ENCODE data around the gene USPL1. TPM values are rescaled to one million over a fixed set of nuclear protein-coding genes. Genes with fewer than 3 reads are reported as not detected.
A peak's percentile ranks its signal among the peaks of the same experiment; 100 is the strongest.

USPL1 gene
- total RNA-seq, 2 donors from 2014 or later = 17.9 to 19.3 TPM

- no peak overlapping the region for H3K9ac ChIP-seq (ENCODE audit: extremely low read depth, low read length, poor library complexity, severe bottlenecking)
- DNase-seq = no peak
- no peak overlapping the region for H3K27ac Mint-ChIP-seq
- H3K36me3 Mint-ChIP-seq (ENCODE audit: low read depth) = no peaks in the 10 kb centered on the region
- H3K9me3 ChIP-seq (ENCODE audit: control insufficient read depth, low read length) = no peaks in the 10 kb centered on the region
- H3K27me3 ChIP-seq (ENCODE audit: control insufficient read depth, insufficient read depth, low read length, poor library complexity, severe bottlenecking) = no peaks in the 10 kb centered on the region
- no peak overlapping the region for H3K4me3 ChIP-seq (ENCODE audit: low read length)
- H3K9me3 Mint-ChIP-seq = no peaks in the 10 kb centered on the region
- H3K4me1 ChIP-seq (ENCODE audit: control insufficient read depth, insufficient read depth, low read length) = no peaks in the 10 kb centered on the region
- 83 to 91% methylated on average over 2 to 3 of the region's 3 CpGs for WGBS, 2 experiments (ENCODE audit: insufficient coverage in 1 of 2, insufficient read length in 1 of 2)
- H3K4me3 Mint-ChIP-seq = no peak overlapping the region
- no peak overlapping the region for H3K27ac ChIP-seq (ENCODE audit: low read depth, low read length)
- TF ChIP-seq CTCF (conservative IDR thresholded peaks at IDR 0.05) = no peak
- H3K36me3 ChIP-seq (ENCODE audit: control insufficient read depth, insufficient read depth, low read length) = no peaks in the 10 kb centered on the region
- H3K4me1 Mint-ChIP-seq = no peaks in the 10 kb centered on the region
- no peaks in the 10 kb centered on the region for H3K27me3 Mint-ChIP-seq (ENCODE audit: insufficient read depth)
Observed at GRCh38 chr13:30580852-30581502, 36.7 kb upstream of the USPL1 start.

- Histone ChIP-seq H3K9ac (ENCODE audit: extremely low read depth, low read length, poor library complexity, severe bottlenecking) (no peak overlapping the region), H3K4me3 (ENCODE audit: low read length) (no peak overlapping the region), H3K36me3 (ENCODE audit: control insufficient read depth, insufficient read depth, low read length) (no peaks in the 10 kb centered on the region), H3K4me1 (ENCODE audit: control insufficient read depth, insufficient read depth, low read length) (no peaks in the 10 kb centered on the region), H3K27me3 (ENCODE audit: control insufficient read depth, insufficient read depth, low read length, poor library complexity, severe bottlenecking) (no peaks in the 10 kb centered on the region), H3K9me3 (ENCODE audit: control insufficient read depth, low read length) (no peaks in the 10 kb centered on the region), H3K27ac (ENCODE audit: low read depth, low read length) (no peak overlapping the region)
- H3K27ac Mint-ChIP-seq = no peak overlapping the region
- no peaks in the 10 kb centered on the region for H3K27me3 Mint-ChIP-seq (ENCODE audit: insufficient read depth)
- peak; percentile 74 for TF ChIP-seq CTCF (conservative IDR thresholded peaks at IDR 0.05)
- DNase-seq = peak; percentile 54
- 19 to 23% methylated on average over 1 of the region's 1 CpG for WGBS, 2 experiments (ENCODE audit: insufficient coverage in 1 of 2, insufficient read length in 1 of 2)
- H3K9me3 Mint-ChIP-seq = no peaks in the 10 kb centered on the region
- H3K4me1 Mint-ChIP-seq = peaks cover 2% of the 10 kb centered on the region
- no peaks in the 10 kb centered on the region for H3K36me3 Mint-ChIP-seq (ENCODE audit: low read depth)
- no peak overlapping the region for H3K4me3 Mint-ChIP-seq
Observed at GRCh38 chr13:30581582-30581981, 36.1 kb upstream of the USPL1 start.

- Histone ChIP-seq H3K4me3 (ENCODE audit: low read length) (no peak overlapping the region), H3K4me1 (ENCODE audit: control insufficient read depth, insufficient read depth, low read length) (no peaks in the 10 kb centered on the region), H3K9me3 (ENCODE audit: control insufficient read depth, low read length) (no peaks in the 10 kb centered on the region), H3K36me3 (ENCODE audit: control insufficient read depth, insufficient read depth, low read length) (no peaks in the 10 kb centered on the region), H3K27ac (ENCODE audit: low read depth, low read length) (no peak overlapping the region), H3K9ac (ENCODE audit: extremely low read depth, low read length, poor library complexity, severe bottlenecking) (no peak overlapping the region), H3K27me3 (ENCODE audit: control insufficient read depth, insufficient read depth, low read length, poor library complexity, severe bottlenecking) (no peaks in the 10 kb centered on the region)
- no peak for TF ChIP-seq CTCF (conservative IDR thresholded peaks at IDR 0.05)
- no peak overlapping the region for H3K27ac Mint-ChIP-seq
- no peaks in the 10 kb centered on the region for H3K36me3 Mint-ChIP-seq (ENCODE audit: low read depth)
- no peak for DNase-seq
- H3K4me1 Mint-ChIP-seq = peaks cover 2% of the 10 kb centered on the region
- no peaks in the 10 kb centered on the region for H3K27me3 Mint-ChIP-seq (ENCODE audit: insufficient read depth)
- 80 to 94% methylated on average over 1 of the region's 1 CpG for WGBS, 2 experiments (ENCODE audit: insufficient coverage in 1 of 2, insufficient read length in 1 of 2)
- no peaks in the 10 kb centered on the region for H3K9me3 Mint-ChIP-seq
- no peak overlapping the region for H3K4me3 Mint-ChIP-seq
Observed at GRCh38 chr13:30584051-30584731, 33.5 kb upstream of the USPL1 start.

Data from endodermal cell (in vitro differentiated cells).